ENCODE data around the gene SPATS2.

DNA sequence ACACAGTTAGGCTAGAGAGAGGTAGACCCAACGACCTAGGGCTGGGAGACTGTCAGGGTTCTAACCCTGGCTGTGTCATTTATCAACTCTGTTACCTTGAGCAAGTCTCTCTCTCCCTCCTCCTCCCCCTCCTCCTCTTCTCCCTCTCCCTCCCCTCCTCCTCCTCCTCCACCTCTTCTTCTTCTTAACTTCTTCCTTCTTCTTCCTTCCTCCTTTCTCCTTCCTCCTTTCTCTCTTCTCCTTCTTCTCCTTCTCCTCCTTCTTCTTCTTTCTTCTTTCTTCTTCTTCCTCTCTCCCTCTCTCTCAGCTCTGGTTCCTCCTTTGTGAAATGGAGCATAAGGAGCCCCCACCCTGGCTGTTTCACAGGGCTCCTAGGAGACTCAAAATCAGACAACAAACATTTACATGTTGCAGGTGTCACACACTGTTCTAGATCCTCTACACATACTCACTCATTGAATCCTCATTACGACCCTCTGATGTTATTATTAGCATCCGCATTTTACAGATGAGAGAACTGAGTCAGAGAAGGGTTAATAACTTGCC is 169.3 kb downstream of the SPATS2 start:
- TF ChIP-seq SIN3A (IDR thresholded peaks at IDR 0.05; ENCODE audit: borderline replicate concordance, insufficient read depth, low read depth, low read length) (no peak), POLR2AphosphoS5 (IDR thresholded peaks at IDR 0.05; ENCODE audit: low read depth, low read length) (no peak)
- TF ChIP-seq, protein P1, sequence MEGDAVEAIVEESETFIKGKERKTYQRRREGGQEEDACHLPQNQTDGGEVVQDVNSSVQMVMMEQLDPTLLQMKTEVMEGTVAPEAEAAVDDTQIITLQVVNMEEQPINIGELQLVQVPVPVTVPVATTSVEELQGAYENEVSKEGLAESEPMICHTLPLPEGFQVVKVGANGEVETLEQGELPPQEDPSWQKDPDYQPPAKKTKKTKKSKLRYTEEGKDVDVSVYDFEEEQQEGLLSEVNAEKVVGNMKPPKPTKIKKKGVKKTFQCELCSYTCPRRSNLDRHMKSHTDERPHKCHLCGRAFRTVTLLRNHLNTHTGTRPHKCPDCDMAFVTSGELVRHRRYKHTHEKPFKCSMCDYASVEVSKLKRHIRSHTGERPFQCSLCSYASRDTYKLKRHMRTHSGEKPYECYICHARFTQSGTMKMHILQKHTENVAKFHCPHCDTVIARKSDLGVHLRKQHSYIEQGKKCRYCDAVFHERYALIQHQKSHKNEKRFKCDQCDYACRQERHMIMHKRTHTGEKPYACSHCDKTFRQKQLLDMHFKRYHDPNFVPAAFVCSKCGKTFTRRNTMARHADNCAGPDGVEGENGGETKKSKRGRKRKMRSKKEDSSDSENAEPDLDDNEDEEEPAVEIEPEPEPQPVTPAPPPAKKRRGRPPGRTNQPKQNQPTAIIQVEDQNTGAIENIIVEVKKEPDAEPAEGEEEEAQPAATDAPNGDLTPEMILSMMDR (IDR thresholded peaks at IDR 0.05), result no peak

All from Panc1 (cell line).